Bone marrow (tissue), 2 donors: Measurements from ENCODE around the gene DUSP11.
"Not testable (repeated sequence)": the region's sequence is repeated elsewhere in the genome, so short reads cannot be mapped to it uniquely, and the experiment has no call there.

ENCODE experiments used
- DNase-seq, 2 donors: peaks; one replicate each; lab custom pipeline; 2025; lab: John Stamatoyannopoulos, UW

The DUSP11 gene

DNA sequence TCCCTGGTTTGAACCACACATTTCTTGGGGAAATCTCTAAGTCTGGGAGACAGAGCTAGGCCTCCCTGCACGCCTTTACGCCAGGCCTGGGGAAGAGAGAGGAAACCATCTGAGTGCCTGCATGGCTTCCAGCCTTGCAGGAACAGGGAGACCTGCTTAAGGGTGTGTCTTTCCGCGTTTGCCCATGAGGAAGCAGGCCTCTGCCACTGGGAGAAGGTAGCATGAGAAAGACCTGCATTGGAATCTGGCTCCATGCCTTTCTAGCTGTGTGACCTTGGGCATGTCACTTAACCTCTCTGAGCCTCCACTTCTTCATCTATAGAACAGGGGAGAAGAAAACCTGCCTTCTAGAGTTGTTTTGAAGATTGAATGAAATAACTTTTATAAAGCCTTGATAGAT lies 62.2 kb downstream of the DUSP11 start:
- DNase-seq, result not testable (repeated sequence)

DNA sequence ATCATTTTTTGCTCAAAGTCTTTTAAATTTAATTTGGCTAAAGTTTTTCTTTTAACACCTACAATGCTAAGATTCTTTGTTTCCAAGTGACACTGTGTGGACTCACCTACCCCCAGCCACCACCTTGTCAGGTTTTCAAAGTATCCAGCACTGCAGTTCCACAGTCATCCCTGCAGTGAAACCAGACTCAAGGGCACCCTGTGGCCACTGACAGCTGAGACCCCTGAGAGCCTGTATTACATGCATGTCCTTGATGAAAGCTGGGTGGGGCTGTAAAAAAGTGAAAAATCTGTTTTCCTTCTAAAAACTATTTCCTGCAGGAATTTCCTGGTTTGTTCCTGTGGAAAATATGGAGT lies 62.7 kb downstream of the DUSP11 start:
- no peak for DNase-seq

- no peak for DNase-seq
Observed at GRCh38 chr2:73716543-73717250, 63.2 kb downstream of the DUSP11 start.

DNA sequence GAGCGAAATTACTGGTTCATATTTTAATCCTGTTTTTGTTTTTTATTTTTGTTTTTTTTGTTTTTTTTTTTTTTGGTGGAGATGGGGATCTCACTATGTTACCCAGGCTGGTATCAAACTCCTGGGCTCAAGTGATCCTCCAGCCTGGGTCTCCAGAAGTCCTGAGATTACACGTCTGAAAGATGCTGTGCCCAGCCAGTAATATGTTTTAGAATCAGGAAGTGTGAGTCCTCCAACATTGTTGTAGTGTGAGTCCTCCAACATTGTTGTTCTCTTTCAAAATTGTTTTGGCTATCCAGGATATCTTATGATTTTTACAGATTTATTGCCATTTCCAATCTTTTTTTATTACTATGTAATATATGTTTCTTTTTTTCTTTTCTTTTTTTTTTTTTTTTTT lies 65.8 kb downstream of the DUSP11 start:
- no peak for DNase-seq
